HL-60 (cell line): ENCODE data around the gene CSK.

Source experiments
- DNase-seq, 2 experiments: peaks; one replicate each; pipeline ENCODE4 v3.0.0-alpha.2; 2010 to 2020; ENCODE audit warnings: low read depth in 1 of 2, low spot score in 1 of 2
- H3K27ac ChIP-seq: fragments of 250-450 bp; sonication (Bioruptor Pico); replicated peaks from 2 replicates; pipeline ENCODE4 v1.5.1; 2020; ENCODE audit warnings: mild to moderate bottlenecking, moderate library complexity
- H3K27me3 ChIP-seq: fragments of 250-450 bp; sonication (Bioruptor Pico); 2 replicates; pipeline ENCODE4 v1.5.1; 2021; ENCODE audit warnings: mild to moderate bottlenecking, moderate library complexity; ENCODE audit not compliant: insufficient read depth, poor library complexity, severe bottlenecking
- H3K4me3 ChIP-seq: replicated peaks from 2 replicates; pipeline ENCODE4 v1.5.1; 2011; ENCODE audit warnings: mild to moderate bottlenecking, control low read depth, low read length; ENCODE audit not compliant: insufficient read depth
- GABPA ChIP-seq: IDR thresholded peaks from 2 replicates; pipeline ENCODE4 v1.6.1; 2012; ENCODE audit warnings: low read depth
- POLR2AphosphoS5 ChIP-seq: IDR thresholded peaks from 2 replicates; pipeline ENCODE4 v1.6.1; 2012; ENCODE audit warnings: low read depth
- SPI1 ChIP-seq: IDR thresholded peaks from 2 replicates; pipeline ENCODE4 v1.6.1; 2012; ENCODE audit warnings: low read depth, mild to moderate bottlenecking, borderline replicate concordance
- TF ChIP-seq, protein P1 (sequence below): IDR thresholded peaks from one replicate; pipeline ENCODE4 v1.5.1; 2011; ENCODE audit warnings: low read length, control low read depth, inconsistent platforms; ENCODE audit not compliant: insufficient read depth
- TF ChIP-seq, protein P2 (sequence below): IDR thresholded peaks from 2 replicates; pipeline ENCODE4 v1.6.1; 2012; ENCODE audit warnings: low read depth; ENCODE audit not compliant: insufficient replicate concordance

Gene CSK

GRCh38 chr15:74845208-74845568 lies 63.3 kb downstream of the CSK start:
- TF ChIP-seq POLR2AphosphoS5 (no peak; the same call in 1 of the 2 replicates), SPI1 (no peak), GABPA (no peak)
- TF ChIP-seq, protein P1, sequence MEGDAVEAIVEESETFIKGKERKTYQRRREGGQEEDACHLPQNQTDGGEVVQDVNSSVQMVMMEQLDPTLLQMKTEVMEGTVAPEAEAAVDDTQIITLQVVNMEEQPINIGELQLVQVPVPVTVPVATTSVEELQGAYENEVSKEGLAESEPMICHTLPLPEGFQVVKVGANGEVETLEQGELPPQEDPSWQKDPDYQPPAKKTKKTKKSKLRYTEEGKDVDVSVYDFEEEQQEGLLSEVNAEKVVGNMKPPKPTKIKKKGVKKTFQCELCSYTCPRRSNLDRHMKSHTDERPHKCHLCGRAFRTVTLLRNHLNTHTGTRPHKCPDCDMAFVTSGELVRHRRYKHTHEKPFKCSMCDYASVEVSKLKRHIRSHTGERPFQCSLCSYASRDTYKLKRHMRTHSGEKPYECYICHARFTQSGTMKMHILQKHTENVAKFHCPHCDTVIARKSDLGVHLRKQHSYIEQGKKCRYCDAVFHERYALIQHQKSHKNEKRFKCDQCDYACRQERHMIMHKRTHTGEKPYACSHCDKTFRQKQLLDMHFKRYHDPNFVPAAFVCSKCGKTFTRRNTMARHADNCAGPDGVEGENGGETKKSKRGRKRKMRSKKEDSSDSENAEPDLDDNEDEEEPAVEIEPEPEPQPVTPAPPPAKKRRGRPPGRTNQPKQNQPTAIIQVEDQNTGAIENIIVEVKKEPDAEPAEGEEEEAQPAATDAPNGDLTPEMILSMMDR = no peak
- TF ChIP-seq, protein P2, sequence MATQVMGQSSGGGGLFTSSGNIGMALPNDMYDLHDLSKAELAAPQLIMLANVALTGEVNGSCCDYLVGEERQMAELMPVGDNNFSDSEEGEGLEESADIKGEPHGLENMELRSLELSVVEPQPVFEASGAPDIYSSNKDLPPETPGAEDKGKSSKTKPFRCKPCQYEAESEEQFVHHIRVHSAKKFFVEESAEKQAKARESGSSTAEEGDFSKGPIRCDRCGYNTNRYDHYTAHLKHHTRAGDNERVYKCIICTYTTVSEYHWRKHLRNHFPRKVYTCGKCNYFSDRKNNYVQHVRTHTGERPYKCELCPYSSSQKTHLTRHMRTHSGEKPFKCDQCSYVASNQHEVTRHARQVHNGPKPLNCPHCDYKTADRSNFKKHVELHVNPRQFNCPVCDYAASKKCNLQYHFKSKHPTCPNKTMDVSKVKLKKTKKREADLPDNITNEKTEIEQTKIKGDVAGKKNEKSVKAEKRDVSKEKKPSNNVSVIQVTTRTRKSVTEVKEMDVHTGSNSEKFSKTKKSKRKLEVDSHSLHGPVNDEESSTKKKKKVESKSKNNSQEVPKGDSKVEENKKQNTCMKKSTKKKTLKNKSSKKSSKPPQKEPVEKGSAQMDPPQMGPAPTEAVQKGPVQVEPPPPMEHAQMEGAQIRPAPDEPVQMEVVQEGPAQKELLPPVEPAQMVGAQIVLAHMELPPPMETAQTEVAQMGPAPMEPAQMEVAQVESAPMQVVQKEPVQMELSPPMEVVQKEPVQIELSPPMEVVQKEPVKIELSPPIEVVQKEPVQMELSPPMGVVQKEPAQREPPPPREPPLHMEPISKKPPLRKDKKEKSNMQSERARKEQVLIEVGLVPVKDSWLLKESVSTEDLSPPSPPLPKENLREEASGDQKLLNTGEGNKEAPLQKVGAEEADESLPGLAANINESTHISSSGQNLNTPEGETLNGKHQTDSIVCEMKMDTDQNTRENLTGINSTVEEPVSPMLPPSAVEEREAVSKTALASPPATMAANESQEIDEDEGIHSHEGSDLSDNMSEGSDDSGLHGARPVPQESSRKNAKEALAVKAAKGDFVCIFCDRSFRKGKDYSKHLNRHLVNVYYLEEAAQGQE = no peak
- H3K27me3 ChIP-seq = no peaks in the 10 kb centered on the region
- H3K4me3 ChIP-seq = no peak overlapping the region
- DNase-seq = peak in 1 of 2 experiments; percentile 45
- H3K27ac ChIP-seq = peak overlapping the region; percentile 29

DNA sequence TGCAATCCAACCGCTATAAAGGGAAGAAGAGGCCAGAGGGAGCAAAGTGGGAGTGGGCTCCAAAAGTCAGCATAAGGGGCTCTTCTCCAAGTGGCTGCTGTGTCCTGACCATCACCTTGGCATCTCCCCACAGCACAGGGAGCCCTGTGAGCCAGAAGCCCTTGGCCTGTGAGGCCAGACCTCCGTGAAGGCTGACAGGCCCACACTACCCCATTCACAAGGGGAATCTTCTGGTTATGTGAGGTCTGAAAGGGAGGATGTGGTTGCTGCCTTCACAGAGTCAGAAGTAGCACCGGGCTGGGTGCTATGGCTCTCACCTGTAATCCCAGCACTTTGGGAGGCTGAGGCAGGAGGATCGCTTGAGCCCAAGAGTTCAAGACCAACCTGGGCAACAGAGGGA lies 63.7 kb downstream of the CSK start:
- H3K27me3 ChIP-seq = no peaks in the 10 kb centered on the region
- TF ChIP-seq GABPA (no peak), SPI1 (no peak)
- TF ChIP-seq, protein P1 = no peak
- TF ChIP-seq, protein P2 = no peak
- H3K27ac ChIP-seq = peak overlapping the region; percentile 29; the same call in 1 of the 2 replicates
- no peak overlapping the region for H3K4me3 ChIP-seq
- DNase-seq = no peak

- no peaks in the 10 kb centered on the region for H3K27me3 ChIP-seq
- no peak for TF ChIP-seq SPI1
- TF ChIP-seq, protein P1 = no peak
- TF ChIP-seq GABPA = no peak
- TF ChIP-seq, protein P2 = no peak
- DNase-seq = no peak
- no peak overlapping the region for H3K4me3 ChIP-seq
- H3K27ac ChIP-seq = no peak overlapping the region
Observed at GRCh38 chr15:74847432-74847831, 65.6 kb downstream of the CSK start.
